Endothelial cell of umbilical vein (primary cell): Measurements from ENCODE around the gene ADH1A.

Source experiments
- CTCF ChIP-seq, 2 donors: IDR thresholded peaks; 1 replicate in 1 of 2; 2 replicates in 1 of 2; pipeline ENCODE4 v1.5.1; 2011; ENCODE audit warnings: low read length in 2 of 2, mild to moderate bottlenecking in 2 of 2, moderate library complexity in 2 of 2, control low read depth in 1 of 2, inconsistent platforms in 1 of 2, low read depth in 1 of 2; ENCODE audit not compliant: insufficient read depth in 1 of 2; ENCODE audit errors: extremely low read depth in 1 of 2
- EZH2 ChIP-seq: IDR thresholded peaks from 2 replicates; pipeline ENCODE4 v1.6.1; 2012; ENCODE audit warnings: borderline replicate concordance, low read depth, mild to moderate bottlenecking, moderate library complexity, low read length, inconsistent platforms; ENCODE audit not compliant: severe bottlenecking
- GATA2 ChIP-seq: IDR thresholded peaks from 2 replicates; pipeline ENCODE4 v1.7.0; 2011; ENCODE audit warnings: low read depth, mild to moderate bottlenecking, moderate library complexity, mixed read lengths, low read length; ENCODE audit not compliant: insufficient read length, insufficient read depth
- JUN ChIP-seq: IDR thresholded peaks from 2 replicates; pipeline ENCODE4 v1.6.1; 2011; ENCODE audit warnings: borderline replicate concordance, low read depth; ENCODE audit not compliant: insufficient read length, insufficient read depth
- MYC ChIP-seq: IDR thresholded peaks from one replicate; pipeline ENCODE4 v1.6.1; 2011; ENCODE audit warnings: mild to moderate bottlenecking, low read depth, low read length
- POLR2A ChIP-seq: IDR thresholded peaks from 2 replicates; pipeline ENCODE4 v1.6.1; 2012; ENCODE audit warnings: low read depth, mild to moderate bottlenecking, control low read depth, low read length
- POLR2AphosphoS5 ChIP-seq: IDR thresholded peaks from 2 replicates; pipeline ENCODE4 v1.6.1; 2012; ENCODE audit warnings: low read depth, mild to moderate bottlenecking, control low read depth, low read length, moderate library complexity; ENCODE audit not compliant: insufficient read depth
- TF ChIP-seq, protein P1 (sequence below): IDR thresholded peaks from 2 replicates; pipeline ENCODE4 v1.6.1; 2011; ENCODE audit not compliant: insufficient read depth, insufficient read length

DNA sequence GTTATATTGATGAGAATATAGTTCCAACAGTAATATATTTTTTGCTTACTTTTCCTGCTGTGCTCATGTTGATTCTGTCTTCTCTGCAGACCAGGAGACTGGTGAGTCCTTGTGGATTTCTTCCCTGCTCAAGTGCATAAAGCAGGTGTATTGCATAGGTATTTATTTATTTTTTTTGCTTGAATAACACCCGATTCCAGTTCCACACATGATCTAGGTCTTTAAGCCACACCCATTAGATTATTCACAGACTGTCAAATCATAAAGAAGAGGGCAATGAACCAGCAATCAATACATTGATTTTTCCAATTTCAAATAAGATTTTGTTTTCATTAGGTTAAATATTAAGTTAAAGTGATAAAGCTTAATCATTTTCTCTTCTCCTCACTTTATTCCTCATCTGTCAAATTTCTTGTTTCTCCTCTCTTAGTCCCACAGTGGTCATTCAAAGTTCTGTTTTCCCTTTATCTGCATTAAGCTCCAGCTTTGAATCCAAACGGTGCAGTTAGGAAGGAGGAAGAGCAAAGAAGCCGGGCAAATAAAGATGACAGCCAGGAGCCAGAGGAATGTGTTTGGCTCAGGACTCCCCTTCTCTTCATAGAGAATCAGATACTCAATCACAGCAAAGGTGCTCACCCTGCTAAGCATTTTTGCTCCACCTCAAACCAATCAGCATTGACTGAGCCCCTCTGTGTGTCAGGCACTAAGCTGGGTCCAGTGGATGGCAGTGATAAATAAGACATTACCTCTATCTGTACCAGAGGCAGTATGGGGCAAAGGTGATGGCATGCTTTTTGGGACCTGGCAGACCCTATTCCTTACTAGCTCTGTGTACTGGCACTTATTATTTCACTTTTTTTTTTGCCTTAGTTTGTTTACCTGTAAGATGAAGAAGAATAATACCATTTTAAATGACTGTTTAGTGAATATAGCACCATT, at the start of gene ADH1A:
- TF ChIP-seq POLR2AphosphoS5 (no peak), CTCF (IDR thresholded peaks at IDR 0.05; ENCODE audit: extremely low read depth in 1 of 2, insufficient read depth in 1 of 2, low read depth in 1 of 2, low read length in 2 of 2) (no peak), POLR2A (no peak), EZH2 (no peak), JUN (no peak), GATA2 (no peak), MYC (no peak)
- TF ChIP-seq, protein P1, sequence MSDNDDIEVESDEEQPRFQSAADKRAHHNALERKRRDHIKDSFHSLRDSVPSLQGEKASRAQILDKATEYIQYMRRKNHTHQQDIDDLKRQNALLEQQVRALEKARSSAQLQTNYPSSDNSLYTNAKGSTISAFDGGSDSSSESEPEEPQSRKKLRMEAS: no peak
